CD4-positive, alpha-beta T cell treated with Interferon alpha-2 for 1 hour (primary cell): ENCODE measurements around the gene KRT24.

Source experiments
- DNase-seq, 2 donors: peaks; one replicate each; pipeline ENCODE4 v3.0.0-alpha.2; 2020 to 2022

KRT24 gene

GRCh38 chr17:40687106-40687505 is 16.4 kb downstream of the KRT24 start:
- DNase-seq, result no peak

DNA sequence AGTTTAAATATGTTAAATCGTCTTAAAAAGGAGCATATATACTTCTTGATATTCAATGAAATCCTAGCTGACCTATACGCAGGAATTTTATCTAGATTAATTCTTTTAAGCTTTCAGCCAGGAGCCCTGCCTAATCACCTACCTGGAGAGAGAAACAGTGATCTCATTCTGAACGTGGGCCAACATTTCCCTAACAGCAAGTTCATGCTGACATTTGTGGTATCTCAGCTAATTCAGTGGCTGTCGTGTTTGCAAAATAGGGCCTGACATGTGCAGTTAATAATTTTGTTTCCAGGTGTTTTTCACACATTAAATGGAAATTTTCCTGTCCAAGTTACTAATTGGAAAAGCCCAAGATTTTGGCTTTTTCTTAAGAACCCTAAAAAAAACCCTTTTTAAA is 17.4 kb downstream of the KRT24 start:
- no peak for DNase-seq

- no peak for DNase-seq
These were observed 22.6 kb downstream of the KRT24 start for GRCh38 chr17:40680998-40681397.

- no peak for DNase-seq
These were observed 24.0 kb downstream of the KRT24 start for GRCh38 chr17:40679523-40679907.

- no peak for DNase-seq
These were observed 24.5 kb downstream of the KRT24 start for GRCh38 chr17:40678902-40679522.

GRCh38 chr17:40675905-40676304 is 27.6 kb downstream of the KRT24 start:
- DNase-seq, result no peak

DNA sequence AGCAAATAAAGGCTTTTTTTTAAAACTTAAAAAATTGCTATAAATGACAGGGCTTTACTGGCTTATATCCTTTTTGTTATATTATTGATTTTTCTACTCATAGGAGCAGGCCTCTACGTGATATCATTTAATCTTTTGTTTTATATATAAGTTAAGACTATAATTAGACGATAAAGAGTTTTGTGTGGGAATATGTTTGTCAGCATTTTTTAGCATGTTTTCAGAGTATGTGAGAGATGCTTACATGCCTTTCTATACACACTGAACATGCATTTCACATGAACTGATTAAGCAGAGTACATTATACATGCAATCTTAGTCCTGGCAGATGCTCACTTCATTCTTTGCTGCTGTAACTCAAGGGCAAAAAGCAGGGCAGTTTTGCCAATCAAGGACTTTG is 30.9 kb downstream of the KRT24 start:
- DNase-seq, result no peak

GRCh38 chr17:40671282-40671681 is 32.3 kb downstream of the KRT24 start:
- DNase-seq, result no peak

DNA sequence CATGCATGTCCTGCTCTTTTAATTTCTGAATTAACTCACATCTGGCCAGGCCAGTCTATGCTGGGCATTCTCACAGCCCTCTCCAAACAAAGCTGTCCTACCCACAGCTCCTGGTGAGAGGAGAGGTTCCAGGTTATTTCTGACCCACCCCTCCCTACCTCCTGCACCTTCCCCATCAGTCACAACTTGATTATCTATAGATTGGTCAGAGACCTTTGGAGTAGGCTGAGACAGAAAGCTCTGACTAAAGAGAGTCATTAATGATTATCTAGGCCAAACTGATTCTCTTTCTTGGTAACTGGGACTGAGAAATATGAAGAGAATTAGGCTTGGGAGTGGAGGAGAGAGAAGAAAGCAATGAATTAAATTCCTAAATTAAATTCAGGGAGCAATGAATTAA is 37.2 kb downstream of the KRT24 start:
- no peak for DNase-seq

GRCh38 chr17:40664582-40665333 is 38.8 kb downstream of the KRT24 start, which contains the start of gene KRT222:
Gene KRT222 (minus strand): TSS chr17:40665177. CDS start chr17:40665099, 78 bp downstream.
- DNase-seq, result no peak

GRCh38 chr17:40663252-40663651 is 40.3 kb downstream of the KRT24 start:
- no peak for DNase-seq

GRCh38 chr17:40659911-40660310 is 43.6 kb downstream of the KRT24 start:
- DNase-seq, result no peak

GRCh38 chr17:40658396-40658795 is 45.2 kb downstream of the KRT24 start:
- DNase-seq, result no peak

- no peak for DNase-seq
These were observed 51.6 kb downstream of the KRT24 start for GRCh38 chr17:40651939-40652338.

DNA sequence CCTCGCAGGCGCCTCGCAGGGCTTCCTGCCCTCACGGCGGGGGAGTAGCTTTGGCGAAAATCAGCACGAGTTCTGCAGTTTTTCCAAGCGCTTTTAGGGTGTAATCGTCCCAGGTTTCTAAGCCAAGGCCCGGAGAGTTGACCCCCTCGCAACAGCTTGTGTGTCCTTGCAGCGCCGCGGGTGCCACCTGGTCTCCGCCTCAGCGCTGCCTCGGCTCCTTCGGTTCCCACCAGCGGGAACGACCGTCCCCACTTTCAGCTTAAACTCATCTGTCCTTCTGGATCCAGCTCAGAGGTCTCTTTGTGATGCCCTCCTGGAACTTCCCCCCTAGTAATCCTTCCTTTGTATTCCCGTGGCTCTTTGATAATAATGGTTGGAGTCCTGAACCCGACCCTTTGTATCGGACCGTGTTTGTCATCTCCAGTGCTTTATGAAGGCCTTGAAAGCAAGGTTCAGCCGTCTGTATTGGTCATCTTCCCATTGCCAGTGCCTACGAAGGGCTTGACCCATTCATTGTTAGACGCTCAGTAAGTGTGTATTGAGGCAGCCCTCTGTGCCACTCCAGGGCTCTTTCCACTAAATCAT is 55.1 kb downstream of the KRT24 start:
- no peak for DNase-seq
